Rectal smooth muscle tissue (tissue), 1 donor: ENCODE results near the gene FNDC3A.
"Not testable (repeated sequence)": the region's sequence is repeated elsewhere in the genome, so short reads cannot be mapped to it uniquely, and the experiment has no call there.

Experiments used
- H3K27ac ChIP-seq: one replicate; pipeline ENCODE4 v1.7.0; 2013; ENCODE audit warnings: low read depth, low read length, inconsistent platforms
- H3K27me3 ChIP-seq: one replicate; pipeline ENCODE4 v1.7.0; 2013; ENCODE audit warnings: low read length; ENCODE audit not compliant: control insufficient read depth, insufficient read depth
- H3K36me3 ChIP-seq: one replicate; pipeline ENCODE4 v1.7.0; 2013; ENCODE audit warnings: low read length; ENCODE audit not compliant: control insufficient read depth, insufficient read depth
- H3K4me1 ChIP-seq: one replicate; pipeline ENCODE4 v1.7.0; 2013; ENCODE audit warnings: low read length; ENCODE audit not compliant: control insufficient read depth, insufficient read depth
- H3K4me3 ChIP-seq: one replicate; pipeline ENCODE4 v1.7.0; 2013; ENCODE audit warnings: low read length
- H3K9ac ChIP-seq: one replicate; pipeline ENCODE4 v1.7.0; 2013; ENCODE audit warnings: low read length

Gene FNDC3A

DNA sequence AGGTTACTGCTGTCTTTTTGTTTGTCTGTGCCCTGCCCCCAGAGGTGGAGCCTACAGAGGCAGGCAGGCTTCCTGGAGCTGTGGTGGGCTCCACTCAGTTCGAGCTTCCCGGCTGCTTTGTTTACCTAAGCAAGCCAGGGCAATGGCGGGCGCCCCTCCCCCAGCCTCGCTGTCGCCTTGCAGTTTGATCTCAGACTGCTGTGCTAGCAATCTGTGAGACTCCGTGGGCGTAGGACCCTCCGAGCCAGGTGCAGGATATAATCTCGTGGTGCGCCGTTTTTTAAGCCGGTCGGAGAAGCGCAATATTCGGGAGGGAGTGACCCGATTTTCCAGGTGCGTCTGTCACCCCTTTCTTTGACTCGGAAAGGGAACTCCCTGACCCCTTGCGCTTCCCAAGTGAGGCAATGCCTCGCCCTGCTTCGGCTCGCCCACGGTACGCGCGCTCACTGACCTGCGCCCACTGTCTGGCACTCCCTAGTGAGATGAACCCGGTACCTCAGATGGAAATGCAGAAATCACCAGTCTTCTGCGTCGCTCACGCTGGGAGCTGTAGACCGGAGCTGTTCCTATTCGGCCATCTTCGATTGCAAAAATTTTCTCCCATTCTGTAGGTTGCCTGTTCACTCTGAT, 182.4 kb downstream of the FNDC3A start:
- not testable (repeated sequence) for H3K9ac ChIP-seq, H3K36me3 ChIP-seq, H3K4me1 ChIP-seq, H3K27ac ChIP-seq, H3K27me3 ChIP-seq, H3K4me3 ChIP-seq

GRCh38 chr13:49163162-49163561, 187.4 kb downstream of the FNDC3A start:
- not testable (repeated sequence) for H3K4me3 ChIP-seq, H3K27me3 ChIP-seq, H3K9ac ChIP-seq, H3K27ac ChIP-seq, H3K4me1 ChIP-seq
- H3K36me3 ChIP-seq = peaks cover 21% of the 10 kb centered on the region

- no peaks in the 10 kb centered on the region for H3K27me3 ChIP-seq
- H3K27ac ChIP-seq = no peak overlapping the region
- no peaks in the 10 kb centered on the region for H3K4me1 ChIP-seq
- no peak overlapping the region for H3K4me3 ChIP-seq
- H3K9ac ChIP-seq = no peak overlapping the region
- peaks cover 21% of the 10 kb centered on the region for H3K36me3 ChIP-seq
Measured at GRCh38 chr13:49164712-49165111, 189.0 kb downstream of the FNDC3A start.

DNA sequence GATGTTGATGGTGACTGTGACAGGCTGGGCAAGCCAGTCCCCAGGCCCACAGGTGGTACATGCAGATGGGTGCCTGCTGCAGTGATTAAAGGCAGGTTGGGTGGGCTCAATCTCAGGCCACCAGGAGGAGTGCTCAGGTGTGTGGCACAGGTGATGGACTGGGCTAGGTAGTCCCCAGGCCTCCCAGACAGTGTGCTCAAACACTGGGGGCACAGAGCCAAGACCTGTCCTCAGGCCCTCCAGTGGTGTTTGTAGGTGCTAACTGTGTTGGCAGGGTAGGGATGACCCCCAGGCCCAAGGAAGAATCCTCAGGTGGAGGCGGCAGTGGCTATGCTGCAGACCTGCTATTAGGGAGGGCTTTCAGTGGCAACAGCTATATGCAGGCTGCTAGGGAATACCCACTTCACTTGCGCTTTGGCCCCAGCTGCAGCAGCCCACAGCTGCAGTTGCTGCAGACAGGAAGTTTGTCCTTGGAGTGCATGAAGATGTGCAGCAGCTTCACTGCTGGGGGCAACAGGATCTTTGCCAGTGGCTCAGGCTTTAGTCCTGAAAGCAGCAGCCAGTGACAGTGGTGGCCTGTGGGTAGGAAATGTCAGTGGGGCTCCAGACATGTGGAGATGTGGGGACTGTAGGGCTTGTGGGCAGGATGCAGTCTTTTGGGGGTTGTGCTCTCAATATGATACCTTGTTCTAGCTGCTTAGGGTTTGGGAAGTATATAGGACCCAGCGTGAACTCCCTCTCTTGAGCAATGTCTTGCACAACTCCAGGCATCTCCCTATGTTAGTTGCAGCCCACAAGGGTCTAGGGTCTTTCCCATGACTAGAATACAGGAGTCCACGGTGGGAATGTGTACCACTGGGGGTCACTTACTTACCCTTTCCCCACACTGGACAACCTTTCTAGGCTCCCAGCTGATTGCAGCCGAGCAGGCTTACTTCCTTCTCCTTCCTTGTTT, 190.4 kb downstream of the FNDC3A start:
- Histone ChIP-seq H3K4me1 (no peaks in the 10 kb centered on the region), H3K4me3 (no peak overlapping the region), H3K27ac (no peak overlapping the region), H3K9ac (no peak overlapping the region), H3K27me3 (no peaks in the 10 kb centered on the region), H3K36me3 (peaks cover 21% of the 10 kb centered on the region)

- no peaks in the 10 kb centered on the region for H3K36me3 ChIP-seq
- H3K27ac ChIP-seq = no peak overlapping the region
- no peak overlapping the region for H3K9ac ChIP-seq
- no peaks in the 10 kb centered on the region for H3K27me3 ChIP-seq
- H3K4me1 ChIP-seq = no peaks in the 10 kb centered on the region
- H3K4me3 ChIP-seq = no peak overlapping the region
Measured at GRCh38 chr13:49171359-49171758, 195.6 kb downstream of the FNDC3A start.

- no peak overlapping the region for H3K27ac ChIP-seq
- H3K36me3 ChIP-seq = peaks cover 11% of the 10 kb centered on the region
- H3K4me1 ChIP-seq = no peaks in the 10 kb centered on the region
Measured at GRCh38 chr13:49183672-49184325, 208.1 kb downstream of the FNDC3A start.

DNA sequence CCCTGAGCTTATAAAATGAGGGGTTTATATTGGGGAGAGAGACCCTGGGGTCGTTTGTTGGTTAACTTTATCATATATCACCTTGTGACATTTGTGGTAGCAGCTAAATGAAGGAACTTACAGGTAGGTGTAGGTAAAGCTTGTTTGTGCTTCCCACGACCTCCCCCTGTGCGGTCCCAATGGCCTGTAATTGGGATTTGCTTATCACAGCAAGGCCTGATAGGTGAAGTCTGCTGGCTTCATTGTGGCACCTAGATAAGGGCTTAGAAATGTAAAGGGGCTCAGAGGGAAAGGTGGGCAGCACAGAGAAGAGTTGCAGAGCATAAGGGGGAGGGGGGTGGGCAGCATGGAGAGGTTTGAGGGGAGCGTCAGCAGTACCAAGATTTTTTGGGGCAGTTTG, 208.9 kb downstream of the FNDC3A start:
- H3K4me1 ChIP-seq = no peaks in the 10 kb centered on the region
- no peaks in the 10 kb centered on the region for H3K27me3 ChIP-seq
- no peak overlapping the region for H3K4me3 ChIP-seq
- no peak overlapping the region for H3K27ac ChIP-seq
- peaks cover 11% of the 10 kb centered on the region for H3K36me3 ChIP-seq
- H3K9ac ChIP-seq = no peak overlapping the region

More at GRCh38 chr13:49183672-49184325, 208.1 kb downstream of the FNDC3A start:
- Histone ChIP-seq H3K9ac (no peak overlapping the region), H3K27me3 (no peaks in the 10 kb centered on the region), H3K4me3 (no peak overlapping the region)

- no peak overlapping the region for H3K27ac ChIP-seq
- H3K4me1 ChIP-seq = no peaks in the 10 kb centered on the region
- no peaks in the 10 kb centered on the region for H3K27me3 ChIP-seq
- no peak overlapping the region for H3K4me3 ChIP-seq
- peaks cover 11% of the 10 kb centered on the region for H3K36me3 ChIP-seq
- no peak overlapping the region for H3K9ac ChIP-seq
Measured at GRCh38 chr13:49185264-49185663, 209.6 kb downstream of the FNDC3A start.

- no peak overlapping the region for H3K4me3 ChIP-seq
- H3K36me3 ChIP-seq = peaks cover 11% of the 10 kb centered on the region
- H3K4me1 ChIP-seq = no peaks in the 10 kb centered on the region
- H3K27me3 ChIP-seq = no peaks in the 10 kb centered on the region
- H3K9ac ChIP-seq = no peak overlapping the region
- H3K27ac ChIP-seq = no peak overlapping the region
Measured at GRCh38 chr13:49190901-49191300, 215.2 kb downstream of the FNDC3A start.

GRCh38 chr13:49206641-49207040, 230.9 kb downstream of the FNDC3A start:
- no peaks in the 10 kb centered on the region for H3K4me1 ChIP-seq

DNA sequence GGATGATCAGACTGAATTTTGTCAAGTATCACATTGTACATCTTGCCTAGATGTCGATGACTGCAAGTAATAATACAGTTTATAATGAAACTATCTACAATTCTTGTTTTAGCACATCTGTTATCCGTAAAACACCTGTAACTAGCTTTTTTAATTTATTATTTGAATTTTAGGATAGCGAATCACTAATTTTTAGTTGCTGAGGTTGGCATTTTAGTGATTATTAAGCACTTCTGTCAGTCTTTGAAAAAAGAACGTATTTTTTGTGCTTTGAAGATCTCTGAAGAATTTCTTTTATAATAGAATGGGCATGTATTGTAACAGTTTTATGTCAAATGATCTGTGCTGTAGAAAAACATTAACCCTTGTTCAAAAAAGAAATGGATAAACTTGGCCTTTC, 232.9 kb downstream of the FNDC3A start:
- H3K36me3 ChIP-seq = peaks cover 10% of the 10 kb centered on the region
- H3K4me1 ChIP-seq = no peaks in the 10 kb centered on the region
- H3K27me3 ChIP-seq = no peaks in the 10 kb centered on the region
- no peak overlapping the region for H3K4me3 ChIP-seq
- H3K9ac ChIP-seq = no peak overlapping the region
- no peak overlapping the region for H3K27ac ChIP-seq

More at GRCh38 chr13:49206641-49207040, 230.9 kb downstream of the FNDC3A start:
- Histone ChIP-seq H3K9ac (no peak overlapping the region), H3K4me3 (no peak overlapping the region), H3K27ac (no peak overlapping the region), H3K27me3 (no peaks in the 10 kb centered on the region), H3K36me3 (peaks cover 15% of the 10 kb centered on the region)

- no peak overlapping the region for H3K27ac ChIP-seq
Measured at GRCh38 chr13:49210114-49210513, 234.4 kb downstream of the FNDC3A start.

More at GRCh38 chr13:49210114-49210513, 234.4 kb downstream of the FNDC3A start:
- Histone ChIP-seq H3K9ac (no peak overlapping the region), H3K4me3 (no peak overlapping the region), H3K27me3 (no peaks in the 10 kb centered on the region), H3K4me1 (no peaks in the 10 kb centered on the region), H3K36me3 (peaks cover 9% of the 10 kb centered on the region)
